ES-I3 (cell line): ENCODE measurements around the gene TBC1D4.

Experiments
- H3K36me3 ChIP-seq: 2 replicates; pipeline ENCODE4 v1.6.1; 2013; ENCODE audit warnings: mild to moderate bottlenecking, low read length, control low read depth, moderate library complexity; ENCODE audit not compliant: insufficient read depth
- H3K4me1 ChIP-seq: 2 replicates; pipeline ENCODE4 v1.6.1; 2013; ENCODE audit warnings: mild to moderate bottlenecking, control low read depth, low read length; ENCODE audit not compliant: insufficient read depth
- H3K9ac ChIP-seq: 2 replicates; pipeline ENCODE4 v1.6.1; 2013; ENCODE audit warnings: low read depth, mild to moderate bottlenecking, low read length, moderate library complexity
- H3K9me3 ChIP-seq: 2 replicates; pipeline ENCODE4 v1.6.1; 2013; ENCODE audit warnings: mild to moderate bottlenecking, low read length, moderate library complexity; ENCODE audit not compliant: control insufficient read depth, insufficient read depth

Gene TBC1D4

GRCh38 chr13:75425216-75426009 lies 56.6 kb downstream of the TBC1D4 start:
- Histone ChIP-seq H3K4me1 (no peaks in the 10 kb centered on the region), H3K9ac (no peak overlapping the region), H3K36me3 (no peaks in the 10 kb centered on the region), H3K9me3 (no peaks in the 10 kb centered on the region)

- no peak overlapping the region for H3K9ac ChIP-seq
- no peaks in the 10 kb centered on the region for H3K36me3 ChIP-seq
- no peaks in the 10 kb centered on the region for H3K9me3 ChIP-seq
- no peaks in the 10 kb centered on the region for H3K4me1 ChIP-seq
Observed at GRCh38 chr13:75423946-75424345, 58.0 kb downstream of the TBC1D4 start.

- no peaks in the 10 kb centered on the region for H3K9me3 ChIP-seq
- H3K9ac ChIP-seq, result no peak overlapping the region
- H3K4me1 ChIP-seq, result no peaks in the 10 kb centered on the region
- no peaks in the 10 kb centered on the region for H3K36me3 ChIP-seq
Observed at GRCh38 chr13:75422028-75422427, 59.9 kb downstream of the TBC1D4 start.

GRCh38 chr13:75421133-75421532 lies 60.8 kb downstream of the TBC1D4 start:
- H3K9ac ChIP-seq, result no peak overlapping the region
- 0 out of 2 replicates have a peak, but pooled peaks cover 3% of the 10 kb centered on the region for H3K4me1 ChIP-seq
- H3K9me3 ChIP-seq, result no peaks in the 10 kb centered on the region
- H3K36me3 ChIP-seq, result no peaks in the 10 kb centered on the region

GRCh38 chr13:75419656-75420055 lies 62.3 kb downstream of the TBC1D4 start:
- Histone ChIP-seq H3K36me3 (no peaks in the 10 kb centered on the region), H3K4me1 (0 out of 2 replicates have a peak, but pooled peaks cover 3% of the 10 kb centered on the region), H3K9me3 (no peaks in the 10 kb centered on the region), H3K9ac (no peak overlapping the region)

GRCh38 chr13:75418997-75419396 lies 63.0 kb downstream of the TBC1D4 start:
- H3K36me3 ChIP-seq, result no peaks in the 10 kb centered on the region
- H3K4me1 ChIP-seq, result 0 out of 2 replicates have a peak, but pooled peaks cover 3% of the 10 kb centered on the region
- H3K9me3 ChIP-seq, result no peaks in the 10 kb centered on the region
- no peak overlapping the region for H3K9ac ChIP-seq

- H3K9me3 ChIP-seq, result no peaks in the 10 kb centered on the region
- no peaks in the 10 kb centered on the region for H3K36me3 ChIP-seq
- 0 out of 2 replicates have a peak, but pooled peaks cover 3% of the 10 kb centered on the region for H3K4me1 ChIP-seq
- no peak overlapping the region for H3K9ac ChIP-seq
Observed at GRCh38 chr13:75418186-75418843, 63.7 kb downstream of the TBC1D4 start.

GRCh38 chr13:75417656-75418055 lies 64.3 kb downstream of the TBC1D4 start:
- Histone ChIP-seq H3K36me3 (no peaks in the 10 kb centered on the region), H3K9ac (no peak overlapping the region), H3K9me3 (no peaks in the 10 kb centered on the region), H3K4me1 (0 out of 2 replicates have a peak, but pooled peaks cover 3% of the 10 kb centered on the region)

GRCh38 chr13:75417012-75417384 lies 65.0 kb downstream of the TBC1D4 start:
- H3K36me3 ChIP-seq, result no peaks in the 10 kb centered on the region
- 0 out of 2 replicates have a peak, but pooled peaks cover 3% of the 10 kb centered on the region for H3K4me1 ChIP-seq
- H3K9me3 ChIP-seq, result no peaks in the 10 kb centered on the region
- no peak overlapping the region for H3K9ac ChIP-seq

GRCh38 chr13:75416327-75417011 lies 65.5 kb downstream of the TBC1D4 start:
- H3K9ac ChIP-seq, result no peak overlapping the region
- 0 out of 2 replicates have a peak, but pooled peaks cover 3% of the 10 kb centered on the region for H3K4me1 ChIP-seq
- H3K9me3 ChIP-seq, result no peaks in the 10 kb centered on the region
- no peaks in the 10 kb centered on the region for H3K36me3 ChIP-seq

GRCh38 chr13:75415694-75416093 lies 66.3 kb downstream of the TBC1D4 start:
- no peak overlapping the region for H3K9ac ChIP-seq
- 0 out of 2 replicates have a peak, but pooled peaks cover 3% of the 10 kb centered on the region for H3K4me1 ChIP-seq
- no peaks in the 10 kb centered on the region for H3K9me3 ChIP-seq

GRCh38 chr13:75415171-75415570 lies 66.8 kb downstream of the TBC1D4 start:
- Histone ChIP-seq H3K36me3 (no peaks in the 10 kb centered on the region), H3K9me3 (no peaks in the 10 kb centered on the region), H3K9ac (no peak overlapping the region), H3K4me1 (0 out of 2 replicates have a peak, but pooled peaks cover 3% of the 10 kb centered on the region)

More at GRCh38 chr13:75415694-75416093, 66.3 kb downstream of the TBC1D4 start:
- no peaks in the 10 kb centered on the region for H3K36me3 ChIP-seq

GRCh38 chr13:75414036-75414827 lies 67.7 kb downstream of the TBC1D4 start:
- 0 out of 2 replicates have a peak, but pooled peaks cover 3% of the 10 kb centered on the region for H3K4me1 ChIP-seq
- H3K9ac ChIP-seq, result no peak overlapping the region
- no peaks in the 10 kb centered on the region for H3K36me3 ChIP-seq
- H3K9me3 ChIP-seq, result no peaks in the 10 kb centered on the region
